Vagina (tissue), 2 donors: ENCODE measurements around the gene NAA11. TPM values are rescaled to one million over a fixed set of nuclear protein-coding genes. Genes with fewer than 3 reads are reported as not detected.

ENCODE experiments used
- DNase-seq, 2 donors: peaks; one replicate each; pipeline ENCODE4 v3.0.0-alpha.2; 2017; ENCODE audit errors: extremely low spot score in 2 of 2
- H3K27ac ChIP-seq: fragments of 200-600 bp; sonication (generic); one replicate; pipeline ENCODE4 v1.5.1; 2019
- H3K27me3 ChIP-seq: fragments of 200-600 bp; sonication (generic); one replicate; pipeline ENCODE4 v1.5.1; 2019
- H3K36me3 ChIP-seq, 2 donors: fragments of 200-600 bp; sonication (generic); one replicate each; pipeline ENCODE4 v1.5.1; 2017 to 2019
- H3K4me1 ChIP-seq: fragments of 200-600 bp; sonication (generic); one replicate; pipeline ENCODE4 v1.5.1; 2019
- H3K4me3 ChIP-seq, 2 donors: fragments of 200-600 bp; sonication (generic); 1 replicate in 1 of 2; 2 replicates in 1 of 2; pipeline ENCODE4 v1.5.1; 2016 to 2019
- H3K9me3 ChIP-seq: fragments of 200-600 bp; sonication (generic); one replicate; pipeline ENCODE4 v1.5.1; 2019
- CTCF ChIP-seq, 3 experiments: fragments of 450-650 bp in 2 of 3; fragments of 200-600 bp in 1 of 3; sonication (generic) in 1 of 3; IDR thresholded peaks; one replicate each; pipeline ENCODE4 v1.5.1; 2017 to 2019; ENCODE audit warnings: antibody characterized with exemption in 3 of 3, mild to moderate bottlenecking in 2 of 3, moderate library complexity in 2 of 3
- POLR2A ChIP-seq, 2 donors: fragments of 450-650 bp; IDR thresholded peaks; one replicate each; pipeline ENCODE4 v1.6.1; 2017; ENCODE audit warnings: antibody characterized with exemption in 2 of 2, mild to moderate bottlenecking in 2 of 2, moderate library complexity in 2 of 2
- POLR2AphosphoS5 ChIP-seq, 2 donors: sonication (generic); formaldehyde crosslinking; IDR thresholded peaks; one replicate each; pipeline ENCODE4 v1.9.0; 2017; ENCODE audit warnings: antibody characterized with exemption in 2 of 2, mild to moderate bottlenecking in 2 of 2, low read depth in 1 of 2; ENCODE audit not compliant: insufficient read depth in 1 of 2
- intact Hi-C: fragments of 100-400 bp; cut with DNase I; formaldehyde crosslinking; loops from one replicate; pipeline ENCODE4 v1.15.1; 2023
- total RNA-seq: library from RNA; depleted of rRNA; stranded (reverse); fragments of >200 nt; gene quantifications from one replicate; pipeline ENCODE4 v1.2.3, GENCODE V29; 2016

Gene NAA11
- total RNA-seq, 1 donor from 2014 or later, result not detected

GRCh38 chr4:79295086-79295485 is 30.8 kb downstream of the NAA11 start:
- Histone ChIP-seq H3K27ac (no peak overlapping the region), H3K27me3 (no peaks in the 10 kb centered on the region), H3K4me3 (no peak overlapping the region), H3K4me1 (no peaks in the 10 kb centered on the region), H3K36me3 (no peaks in the 10 kb centered on the region), H3K9me3 (no peaks in the 10 kb centered on the region)
- intact Hi-C loops, result no loop called here
- TF ChIP-seq POLR2A (IDR thresholded peaks at IDR 0.05), result no peak
- TF ChIP-seq CTCF (IDR thresholded peaks at IDR 0.05), result no peak
- TF ChIP-seq POLR2AphosphoS5 (IDR thresholded peaks at IDR 0.05; ENCODE audit: insufficient read depth in 1 of 2, low read depth in 1 of 2), result no peak
- DNase-seq, result no peak

- Histone ChIP-seq H3K36me3 (no peaks in the 10 kb centered on the region), H3K9me3 (no peaks in the 10 kb centered on the region), H3K27me3 (no peaks in the 10 kb centered on the region), H3K4me3 (no peak overlapping the region), H3K27ac (no peak overlapping the region), H3K4me1 (no peaks in the 10 kb centered on the region)
- intact Hi-C loops, result no loop called here
- no peak for TF ChIP-seq CTCF (IDR thresholded peaks at IDR 0.05)
- TF ChIP-seq POLR2AphosphoS5 (IDR thresholded peaks at IDR 0.05; ENCODE audit: insufficient read depth in 1 of 2, low read depth in 1 of 2), result no peak
- TF ChIP-seq POLR2A (IDR thresholded peaks at IDR 0.05), result no peak
- DNase-seq, result no peak
Measured at GRCh38 chr4:79294064-79294463, 31.8 kb downstream of the NAA11 start.

- Histone ChIP-seq H3K9me3 (no peaks in the 10 kb centered on the region), H3K27ac (no peak overlapping the region), H3K4me3 (no peak overlapping the region), H3K36me3 (no peaks in the 10 kb centered on the region), H3K27me3 (no peaks in the 10 kb centered on the region), H3K4me1 (no peaks in the 10 kb centered on the region)
- TF ChIP-seq POLR2AphosphoS5 (IDR thresholded peaks at IDR 0.05; ENCODE audit: insufficient read depth in 1 of 2, low read depth in 1 of 2), result no peak
- no peak for TF ChIP-seq CTCF (IDR thresholded peaks at IDR 0.05)
- DNase-seq, result no peak
- intact Hi-C loops, result no loop called here
Measured at GRCh38 chr4:79292008-79292407, 33.9 kb downstream of the NAA11 start.

- intact Hi-C loops, result no loop called here
- Histone ChIP-seq H3K9me3 (no peaks in the 10 kb centered on the region), H3K4me1 (no peaks in the 10 kb centered on the region), H3K36me3 (no peaks in the 10 kb centered on the region), H3K4me3 (no peak overlapping the region), H3K27me3 (no peaks in the 10 kb centered on the region), H3K27ac (no peak overlapping the region)
- TF ChIP-seq POLR2AphosphoS5 (IDR thresholded peaks at IDR 0.05; ENCODE audit: insufficient read depth in 1 of 2, low read depth in 1 of 2) (no peak), CTCF (IDR thresholded peaks at IDR 0.05) (no peak), POLR2A (IDR thresholded peaks at IDR 0.05) (no peak)
- no peak for DNase-seq
Measured at GRCh38 chr4:79290376-79290775, 35.5 kb downstream of the NAA11 start.

- TF ChIP-seq POLR2A (IDR thresholded peaks at IDR 0.05) (no peak), POLR2AphosphoS5 (IDR thresholded peaks at IDR 0.05; ENCODE audit: insufficient read depth in 1 of 2, low read depth in 1 of 2) (no peak), CTCF (IDR thresholded peaks at IDR 0.05) (no peak)
- DNase-seq, result no peak
- intact Hi-C loops, result no loop called here
- no peaks in the 10 kb centered on the region for H3K9me3 ChIP-seq
- no peak overlapping the region for H3K4me3 ChIP-seq
- H3K27me3 ChIP-seq, result no peaks in the 10 kb centered on the region
- no peaks in the 10 kb centered on the region for H3K4me1 ChIP-seq
- H3K36me3 ChIP-seq, result no peaks in the 10 kb centered on the region
- H3K27ac ChIP-seq, result no peak overlapping the region
Measured at GRCh38 chr4:79288185-79288584, 37.7 kb downstream of the NAA11 start.
